ENCODE data around the gene HEATR1. TPM values are rescaled to one million over a fixed set of nuclear protein-coding genes. Genes with fewer than 3 reads are reported as not detected.
A peak's percentile ranks its signal among the peaks of the same experiment; 100 is the strongest.
"Not testable (repeated sequence)": the region's sequence is repeated elsewhere in the genome, so short reads cannot be mapped to it uniquely, and the experiment has no call there.

Gene HEATR1
- total and polyA plus RNA-seq, 4 donors = 1.6 to 34.9 (median 16.4) TPM

DNA sequence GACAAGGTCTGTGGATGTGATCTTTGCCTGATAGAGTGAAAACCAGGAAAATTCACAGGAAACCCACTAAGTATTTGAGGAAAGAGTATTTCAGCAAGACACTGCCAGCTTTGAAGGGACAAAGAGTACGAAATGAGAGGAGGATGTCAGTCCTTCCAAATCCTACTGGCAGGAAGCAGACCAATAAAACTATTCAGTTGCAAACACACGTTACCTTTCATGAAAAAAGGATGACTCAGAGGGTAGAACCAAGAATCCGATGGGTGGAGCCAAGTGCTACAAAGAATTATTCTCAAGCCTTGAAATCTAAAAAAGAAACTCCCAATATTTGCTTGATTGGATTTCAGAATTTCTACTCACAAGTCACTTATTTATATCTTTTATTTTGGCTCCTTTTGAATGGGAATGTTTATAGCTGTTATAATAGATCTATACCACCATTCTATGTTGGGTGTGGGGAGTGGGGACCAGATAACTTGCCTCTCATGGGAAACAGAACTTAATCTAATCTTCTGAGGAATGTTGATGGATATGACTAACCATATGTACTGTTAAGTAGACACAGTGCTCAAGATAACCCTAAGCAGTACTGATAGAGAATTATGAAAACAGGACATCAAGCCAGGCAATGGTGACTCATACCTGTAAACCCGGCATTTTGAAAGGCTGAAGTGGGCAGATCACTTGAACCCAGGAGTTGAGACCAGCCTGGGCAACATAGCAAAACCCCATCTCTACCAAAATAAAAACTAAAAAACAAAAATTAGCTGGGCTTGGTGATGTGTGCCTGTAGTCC lies 19.3 kb upstream of the HEATR1 start:
- intact Hi-C loops (cut with DNase I) = no loop called here
- WGBS, 2 donors = 25 to 41% methylated on average over 4 of the region's 4 CpGs
- ATAC-seq (ENCODE audit: low FRiP score) (no peak), DNase-seq (no peak)
- H3K36me3 ChIP-seq (ENCODE audit: control insufficient read depth in 1 of 2, insufficient read depth in 2 of 2, low read length in 1 of 2) = no peaks in the 10 kb centered on the region
- H3K27me3 ChIP-seq (ENCODE audit: control insufficient read depth in 1 of 2, insufficient read depth in 2 of 2, low read length in 1 of 2) = peaks cover 0 to 3% of the 10 kb centered on the region in 2 donors
- no peaks in the 10 kb centered on the region for H3K4me1 ChIP-seq (ENCODE audit: control insufficient read depth in 1 of 2, insufficient read depth in 2 of 2, low read length in 2 of 2)
- H3K27ac ChIP-seq (ENCODE audit: low read depth in 1 of 2, low read length in 2 of 2) = no peak overlapping the region
- H3K4me3 ChIP-seq (ENCODE audit: low read length in 2 of 2) = no peak overlapping the region
- H3K9me3 ChIP-seq (ENCODE audit: control insufficient read depth, low read length) = peaks cover 9% of the 10 kb centered on the region

DNA sequence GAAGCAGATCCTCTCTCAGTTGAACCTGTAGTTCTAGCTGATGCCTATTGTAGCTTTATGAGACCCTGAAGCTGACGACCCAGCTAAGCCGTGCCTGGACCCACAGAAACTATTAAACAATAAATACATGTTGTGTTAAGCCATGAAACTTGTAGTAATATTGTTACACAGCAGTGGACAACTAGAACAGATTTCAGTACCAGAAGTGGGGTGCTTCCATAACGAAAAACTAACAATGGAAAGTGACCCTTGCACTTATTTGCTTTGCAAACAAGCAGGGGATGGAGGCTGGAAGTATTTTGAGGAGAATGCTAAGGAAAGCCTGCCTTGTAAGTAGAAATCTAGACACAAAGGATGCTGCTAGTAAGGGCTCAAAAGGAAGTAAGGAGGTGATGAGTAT lies 18.1 kb upstream of the HEATR1 start:
- no peaks in the 10 kb centered on the region for H3K36me3 ChIP-seq (ENCODE audit: control insufficient read depth in 1 of 2, insufficient read depth in 2 of 2, low read length in 1 of 2)
- WGBS, 2 donors = 52% methylated on average over 3 of the region's 3 CpGs

DNA sequence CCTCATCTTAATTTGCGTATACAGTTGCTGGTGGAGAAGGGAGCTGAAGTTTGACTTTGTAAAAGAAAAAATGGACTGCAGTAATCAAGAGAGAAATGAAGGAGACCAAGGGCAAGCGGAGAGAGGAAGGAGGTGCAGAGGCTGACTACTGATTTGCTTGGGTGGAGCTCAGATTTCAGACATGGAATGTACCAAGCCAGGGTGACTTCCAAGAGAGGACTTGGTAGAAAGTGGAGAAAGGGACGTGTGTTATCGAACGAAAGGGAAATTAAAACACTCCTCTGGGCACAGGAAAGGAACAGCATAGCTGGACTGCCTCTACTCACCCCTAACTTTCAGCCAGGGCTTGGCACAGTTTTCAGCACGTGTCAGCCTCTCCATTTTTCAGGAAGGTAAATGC lies 15.1 kb upstream of the HEATR1 start:
- no peak overlapping the region for H3K4me3 ChIP-seq (ENCODE audit: low read length in 2 of 2)
- intact Hi-C loops (cut with DNase I) = no loop called here
- H3K4me1 ChIP-seq (ENCODE audit: control insufficient read depth in 1 of 2, insufficient read depth in 2 of 2, low read length in 2 of 2) = no peaks in the 10 kb centered on the region
- peak overlapping the region in 1 of 2 donors; percentile 30 for H3K27ac ChIP-seq (ENCODE audit: low read depth in 1 of 2, low read length in 2 of 2)
- ATAC-seq (ENCODE audit: low FRiP score) = no peak
- peaks cover 0 to 3% of the 10 kb centered on the region in 2 donors for H3K27me3 ChIP-seq (ENCODE audit: control insufficient read depth in 1 of 2, insufficient read depth in 2 of 2, low read length in 1 of 2)
- WGBS, 2 donors = 59 to 62% methylated on average over 6 of the region's 6 CpGs
- H3K9me3 ChIP-seq (ENCODE audit: control insufficient read depth, low read length) = peaks cover 9% of the 10 kb centered on the region
- no peaks in the 10 kb centered on the region for H3K36me3 ChIP-seq (ENCODE audit: control insufficient read depth in 1 of 2, insufficient read depth in 2 of 2, low read length in 1 of 2)
- no peak for DNase-seq

More for the DNA sequence above, 18.1 kb upstream of the HEATR1 start:
- Histone ChIP-seq H3K27me3 (ENCODE audit: control insufficient read depth in 1 of 2, insufficient read depth in 2 of 2, low read length in 1 of 2) (peaks cover 0 to 3% of the 10 kb centered on the region in 2 donors), H3K4me1 (ENCODE audit: control insufficient read depth in 1 of 2, insufficient read depth in 2 of 2, low read length in 2 of 2) (no peaks in the 10 kb centered on the region), H3K27ac (ENCODE audit: low read depth in 1 of 2, low read length in 2 of 2) (no peak overlapping the region), H3K9me3 (ENCODE audit: control insufficient read depth, low read length) (peaks cover 9% of the 10 kb centered on the region), H3K4me3 (ENCODE audit: low read length in 2 of 2) (no peak overlapping the region)
- intact Hi-C loops (cut with DNase I) = no loop called here
- ATAC-seq (ENCODE audit: low FRiP score) (no peak), DNase-seq (no peak)

DNA sequence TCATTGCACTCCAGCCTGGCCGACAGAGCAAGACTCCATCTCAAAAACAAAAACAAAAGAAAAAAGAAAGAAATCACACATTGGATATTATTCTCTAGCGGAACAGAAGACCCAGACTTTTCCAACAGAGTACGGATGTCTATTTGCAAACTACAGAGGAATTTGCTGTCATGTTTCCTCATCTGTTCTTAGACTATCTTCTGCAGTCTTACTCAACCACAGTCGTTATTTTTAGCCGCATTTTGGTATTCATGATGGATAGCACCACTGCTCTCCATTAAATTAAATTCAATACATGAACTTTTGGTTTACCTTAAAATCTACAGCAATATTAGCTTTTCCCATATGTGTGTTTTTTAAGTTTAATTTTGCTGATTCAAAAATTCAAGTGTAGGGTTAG lies 14.2 kb upstream of the HEATR1 start:
- WGBS, 2 donors = 64 to 70% methylated on average over 5 of the region's 5 CpGs
- peaks cover 0 to 3% of the 10 kb centered on the region in 2 donors for H3K27me3 ChIP-seq (ENCODE audit: control insufficient read depth in 1 of 2, insufficient read depth in 2 of 2, low read length in 1 of 2)

DNA sequence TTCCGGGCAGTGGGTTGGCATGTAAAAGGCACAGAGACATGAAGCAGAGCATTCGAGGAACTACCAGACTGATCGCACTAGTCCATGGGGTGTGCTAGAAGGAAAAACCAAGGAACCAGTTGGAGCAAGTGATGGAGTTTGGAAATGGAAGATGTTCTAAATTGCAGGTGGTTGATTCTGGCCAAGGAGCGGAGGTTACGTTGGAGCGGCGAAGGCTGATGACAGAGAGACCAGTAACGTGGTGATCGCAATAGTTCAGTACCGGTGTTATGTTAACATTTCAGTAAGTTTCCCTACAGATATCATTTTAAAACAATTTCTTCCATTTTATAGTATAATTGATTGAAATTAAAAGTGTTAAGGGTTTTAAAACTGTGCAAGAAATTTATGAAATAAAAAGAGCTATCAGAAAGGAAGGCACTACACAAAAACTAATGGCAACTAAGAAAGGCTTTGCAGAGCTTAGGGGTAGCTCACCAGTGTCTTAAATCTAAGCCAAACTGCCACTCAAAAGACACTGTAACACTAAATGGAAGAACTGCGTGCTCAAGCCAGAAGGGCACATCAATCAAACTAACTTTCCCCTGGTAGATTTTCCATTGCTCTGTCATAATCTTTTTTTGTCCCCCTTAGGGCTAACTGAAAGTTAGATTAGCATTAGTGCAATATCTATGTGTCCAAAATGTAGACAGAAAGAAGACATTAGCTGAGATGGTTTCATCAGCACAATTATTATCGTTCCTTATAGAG lies 11.3 kb upstream of the HEATR1 start:
- no peak overlapping the region for H3K4me3 ChIP-seq (ENCODE audit: low read length in 2 of 2)
- no peaks in the 10 kb centered on the region for H3K9me3 ChIP-seq (ENCODE audit: control insufficient read depth, low read length)
- DNase-seq = no peak
- no peaks in the 10 kb centered on the region for H3K4me1 ChIP-seq (ENCODE audit: control insufficient read depth in 1 of 2, insufficient read depth in 2 of 2, low read length in 2 of 2)
- no peak overlapping the region for H3K27ac ChIP-seq (ENCODE audit: low read depth in 1 of 2, low read length in 2 of 2)
- ATAC-seq (ENCODE audit: low FRiP score) = no peak
- 85 to 86% methylated on average over 12 of the region's 12 CpGs for WGBS, 2 donors
- no peaks in the 10 kb centered on the region for H3K36me3 ChIP-seq (ENCODE audit: control insufficient read depth in 1 of 2, insufficient read depth in 2 of 2, low read length in 1 of 2)
- H3K27me3 ChIP-seq (ENCODE audit: control insufficient read depth in 1 of 2, insufficient read depth in 2 of 2, low read length in 1 of 2) = no peaks in the 10 kb centered on the region
- intact Hi-C loops (cut with DNase I) = no loop called here

More for the DNA sequence above, 14.2 kb upstream of the HEATR1 start:
- Histone ChIP-seq H3K4me1 (ENCODE audit: control insufficient read depth in 1 of 2, insufficient read depth in 2 of 2, low read length in 2 of 2) (no peaks in the 10 kb centered on the region), H3K9me3 (ENCODE audit: control insufficient read depth, low read length) (peaks cover 9% of the 10 kb centered on the region), H3K36me3 (ENCODE audit: control insufficient read depth in 1 of 2, insufficient read depth in 2 of 2, low read length in 1 of 2) (no peaks in the 10 kb centered on the region), H3K27ac (ENCODE audit: low read depth in 1 of 2, low read length in 2 of 2) (no peak overlapping the region), H3K4me3 (ENCODE audit: low read length in 2 of 2) (no peak overlapping the region)
- DNase-seq (no peak), ATAC-seq (ENCODE audit: low FRiP score) (no peak)
- intact Hi-C loops (cut with DNase I) = no loop called here

DNA sequence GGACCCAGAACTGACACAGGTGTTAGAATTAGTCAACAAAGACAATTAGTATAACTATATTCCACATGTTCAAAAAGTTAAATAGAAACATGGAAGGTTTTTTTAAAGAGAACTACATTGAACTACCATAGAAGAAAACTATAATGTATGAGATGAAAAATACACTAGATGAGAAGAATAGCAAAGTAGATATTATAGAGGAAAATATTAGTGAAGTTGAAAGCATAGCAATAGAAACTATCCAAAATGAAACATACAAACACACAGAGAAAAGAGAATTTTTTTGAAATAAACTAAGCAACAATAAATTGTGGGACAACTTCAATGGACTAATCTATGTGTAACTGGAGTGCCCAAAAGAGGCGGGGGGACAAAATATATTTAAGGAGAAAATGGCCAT lies 8.0 kb upstream of the HEATR1 start:
- H3K4me3 ChIP-seq (ENCODE audit: low read length in 2 of 2) = no peak overlapping the region
- no peaks in the 10 kb centered on the region for H3K9me3 ChIP-seq (ENCODE audit: control insufficient read depth, low read length)
- intact Hi-C loops (cut with DNase I) = loop anchor here in 1 of 2 donors (5.0 kb wide), 1 partner anchor 160 kb away; no protein-coding TSS in a partner anchor
- no peak for ATAC-seq (ENCODE audit: low FRiP score)
- H3K36me3 ChIP-seq (ENCODE audit: control insufficient read depth in 1 of 2, insufficient read depth in 2 of 2, low read length in 1 of 2) = no peaks in the 10 kb centered on the region
- DNase-seq = no peak
- H3K4me1 ChIP-seq (ENCODE audit: control insufficient read depth in 1 of 2, insufficient read depth in 2 of 2, low read length in 2 of 2) = no peaks in the 10 kb centered on the region
- 95 to 97% methylated on average over 1 of the region's 1 CpG for WGBS, 2 donors
- H3K27me3 ChIP-seq (ENCODE audit: control insufficient read depth in 1 of 2, insufficient read depth in 2 of 2, low read length in 1 of 2) = no peaks in the 10 kb centered on the region
- H3K27ac ChIP-seq (ENCODE audit: low read depth in 1 of 2, low read length in 2 of 2) = no peak overlapping the region

DNA sequence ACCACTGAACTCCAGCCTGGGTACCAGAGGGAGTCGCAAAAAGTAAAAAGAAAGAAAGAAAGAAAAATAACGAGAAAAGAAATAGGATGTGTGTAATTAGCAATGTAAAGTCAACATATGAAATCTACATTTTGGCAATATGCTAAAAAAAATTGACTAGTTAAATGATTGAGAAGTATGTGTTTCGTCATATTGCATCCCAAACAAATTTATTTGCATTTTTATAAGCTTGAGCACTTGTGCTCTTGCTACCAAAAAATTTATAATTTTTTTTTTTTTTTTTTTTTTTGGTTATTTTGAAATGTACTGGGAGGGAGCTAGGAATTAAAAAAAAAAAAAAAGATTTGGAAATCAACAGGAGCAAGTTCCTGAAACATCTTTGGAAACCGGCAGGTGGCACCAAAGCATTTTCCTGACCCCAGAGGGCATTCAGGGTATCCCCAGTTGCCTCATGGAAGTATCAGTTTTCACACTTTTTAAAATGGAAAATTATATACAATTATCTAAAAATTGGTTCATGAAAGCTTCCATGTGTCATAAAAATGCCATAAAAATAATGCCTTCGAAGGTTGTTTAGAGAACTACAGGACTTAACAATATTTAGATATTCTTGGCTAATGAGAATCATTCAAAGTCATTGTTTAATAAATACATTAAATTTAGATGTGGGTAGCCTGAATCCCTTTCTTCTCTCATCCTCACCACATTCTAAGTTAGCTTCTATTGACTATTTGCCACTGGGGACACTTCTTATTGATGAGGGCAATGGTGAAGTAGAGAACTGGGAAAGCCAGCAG lies 4.8 kb upstream of the HEATR1 start:
- Histone ChIP-seq H3K4me3 (ENCODE audit: low read length in 2 of 2) (no peak overlapping the region), H3K4me1 (ENCODE audit: control insufficient read depth in 1 of 2, insufficient read depth in 2 of 2, low read length in 2 of 2) (no peaks in the 10 kb centered on the region), H3K9me3 (ENCODE audit: control insufficient read depth, low read length) (no peaks in the 10 kb centered on the region), H3K36me3 (ENCODE audit: control insufficient read depth in 1 of 2, insufficient read depth in 2 of 2, low read length in 1 of 2) (no peaks in the 10 kb centered on the region), H3K27ac (ENCODE audit: low read depth in 1 of 2, low read length in 2 of 2) (no peak overlapping the region), H3K27me3 (ENCODE audit: control insufficient read depth in 1 of 2, insufficient read depth in 2 of 2, low read length in 1 of 2) (no peaks in the 10 kb centered on the region)
- DNase-seq (peak; percentile 74 to 85), ATAC-seq (ENCODE audit: low FRiP score) (no peak)
- WGBS, 2 donors = 8 to 18% methylated on average over 5 of the region's 5 CpGs
- intact Hi-C loops (cut with DNase I) = loop anchor here in 1 of 2 donors (10.0 kb wide), 1 partner anchor 76 kb away; the partner anchor contains the start of gene ACTN2

DNA sequence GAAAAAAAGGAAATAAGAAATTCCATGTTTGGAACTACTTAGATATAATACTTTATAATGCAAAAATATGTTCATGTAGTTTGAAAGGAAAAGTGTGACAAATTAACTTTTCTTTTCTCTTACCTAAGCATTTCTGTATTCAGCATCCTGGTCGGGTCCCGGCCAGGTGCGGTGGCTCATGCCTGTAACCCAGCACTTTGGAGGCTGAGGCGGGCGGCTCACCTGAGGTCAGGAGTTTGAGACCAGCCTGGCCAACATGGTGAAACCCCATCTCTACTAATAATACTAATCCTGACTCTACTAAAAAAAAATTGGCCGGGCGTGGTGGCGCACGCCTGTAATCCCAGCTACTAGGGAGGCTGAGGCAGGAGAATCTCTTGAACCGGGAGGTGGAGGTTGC lies 3.3 kb upstream of the HEATR1 start:
- intact Hi-C loops (cut with DNase I) = loop anchor here in 1 of 2 donors (10.0 kb wide), 1 partner anchor 77 kb away; the partner anchor contains the start of gene ACTN2
- H3K4me1 ChIP-seq (ENCODE audit: control insufficient read depth in 1 of 2, insufficient read depth in 2 of 2, low read length in 2 of 2); ATAC-seq (ENCODE audit: low FRiP score); DNase-seq; H3K9me3 ChIP-seq (ENCODE audit: control insufficient read depth, low read length); H3K27me3 ChIP-seq (ENCODE audit: control insufficient read depth in 1 of 2, insufficient read depth in 2 of 2, low read length in 1 of 2); H3K4me3 ChIP-seq (ENCODE audit: low read length in 2 of 2); H3K27ac ChIP-seq (ENCODE audit: low read depth in 1 of 2, low read length in 2 of 2); H3K36me3 ChIP-seq (ENCODE audit: control insufficient read depth in 1 of 2, insufficient read depth in 2 of 2, low read length in 1 of 2): not testable (repeated sequence)
- 95 to 96% methylated on average over 10 of the region's 10 CpGs for WGBS, 2 donors
